Measurements from ENCODE around the gene EEF1B2.

The EEF1B2 gene

DNA sequence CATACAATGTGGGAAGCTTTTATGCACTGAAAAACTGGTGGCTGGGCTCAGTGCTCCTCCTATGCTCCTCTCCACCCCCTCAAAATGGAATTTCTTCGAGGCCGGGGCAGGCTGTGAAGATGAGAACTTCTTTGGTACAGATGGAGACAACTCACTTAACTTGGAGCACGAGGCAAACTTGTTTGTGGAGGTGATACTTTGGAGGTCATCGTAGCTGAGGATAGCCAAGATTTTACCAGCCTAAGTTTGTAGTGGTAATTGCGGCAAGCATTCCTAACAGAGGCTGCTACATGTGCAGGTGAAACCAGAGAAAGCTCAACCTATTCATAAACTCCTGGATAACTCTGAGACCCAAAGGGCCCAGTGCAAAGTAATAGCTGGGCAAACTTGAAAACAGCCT is 14.0 kb upstream of the EEF1B2 start:
- no peak overlapping the region for H3K9ac ChIP-seq (ENCODE audit: low read depth, low read length, poor library complexity, severe bottlenecking)
- H3K79me2 ChIP-seq (ENCODE audit: insufficient read depth, low read length) = no peaks in the 10 kb centered on the region; the same call in 1 of the 2 replicates
- H3F3A ChIP-seq (ENCODE audit: low read depth) = no peaks in the 10 kb centered on the region
- no peak overlapping the region for H2AFZ ChIP-seq (ENCODE audit: low read length)
- no peaks in the 10 kb centered on the region for H3K27me3 ChIP-seq (ENCODE audit: insufficient read depth, low read length, poor library complexity, severe bottlenecking)
- H3K4me2 ChIP-seq (ENCODE audit: low read depth, low read length, poor library complexity, severe bottlenecking) = no peak overlapping the region
- TF ChIP-seq, protein P1, sequence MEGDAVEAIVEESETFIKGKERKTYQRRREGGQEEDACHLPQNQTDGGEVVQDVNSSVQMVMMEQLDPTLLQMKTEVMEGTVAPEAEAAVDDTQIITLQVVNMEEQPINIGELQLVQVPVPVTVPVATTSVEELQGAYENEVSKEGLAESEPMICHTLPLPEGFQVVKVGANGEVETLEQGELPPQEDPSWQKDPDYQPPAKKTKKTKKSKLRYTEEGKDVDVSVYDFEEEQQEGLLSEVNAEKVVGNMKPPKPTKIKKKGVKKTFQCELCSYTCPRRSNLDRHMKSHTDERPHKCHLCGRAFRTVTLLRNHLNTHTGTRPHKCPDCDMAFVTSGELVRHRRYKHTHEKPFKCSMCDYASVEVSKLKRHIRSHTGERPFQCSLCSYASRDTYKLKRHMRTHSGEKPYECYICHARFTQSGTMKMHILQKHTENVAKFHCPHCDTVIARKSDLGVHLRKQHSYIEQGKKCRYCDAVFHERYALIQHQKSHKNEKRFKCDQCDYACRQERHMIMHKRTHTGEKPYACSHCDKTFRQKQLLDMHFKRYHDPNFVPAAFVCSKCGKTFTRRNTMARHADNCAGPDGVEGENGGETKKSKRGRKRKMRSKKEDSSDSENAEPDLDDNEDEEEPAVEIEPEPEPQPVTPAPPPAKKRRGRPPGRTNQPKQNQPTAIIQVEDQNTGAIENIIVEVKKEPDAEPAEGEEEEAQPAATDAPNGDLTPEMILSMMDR (conservative IDR thresholded peaks at IDR 0.05; ENCODE audit: low read length) = no peak
- no peak for TF ChIP-seq EZH2phosphoT487 (IDR thresholded peaks at IDR 0.05; ENCODE audit: borderline replicate concordance)
- H3K4me1 ChIP-seq (ENCODE audit: insufficient read depth, low read length, poor library complexity, severe bottlenecking) = no peaks in the 10 kb centered on the region
- H3K9me3 ChIP-seq (ENCODE audit: insufficient read depth, low read depth, low read length) = no peaks in the 10 kb centered on the region
- H3K4me3 ChIP-seq (ENCODE audit: low read length, poor library complexity, severe bottlenecking) = no peak overlapping the region
- H3K36me3 ChIP-seq (ENCODE audit: insufficient read depth, low read length) = peaks cover 87% of the 10 kb centered on the region
- H3K9me2 ChIP-seq (replicated peaks; ENCODE audit: low read depth, low read length) = no peaks in the 10 kb centered on the region
- no peaks in the 10 kb centered on the region for H4K20me1 ChIP-seq (ENCODE audit: insufficient read depth, low read length, poor library complexity, severe bottlenecking)

DNA sequence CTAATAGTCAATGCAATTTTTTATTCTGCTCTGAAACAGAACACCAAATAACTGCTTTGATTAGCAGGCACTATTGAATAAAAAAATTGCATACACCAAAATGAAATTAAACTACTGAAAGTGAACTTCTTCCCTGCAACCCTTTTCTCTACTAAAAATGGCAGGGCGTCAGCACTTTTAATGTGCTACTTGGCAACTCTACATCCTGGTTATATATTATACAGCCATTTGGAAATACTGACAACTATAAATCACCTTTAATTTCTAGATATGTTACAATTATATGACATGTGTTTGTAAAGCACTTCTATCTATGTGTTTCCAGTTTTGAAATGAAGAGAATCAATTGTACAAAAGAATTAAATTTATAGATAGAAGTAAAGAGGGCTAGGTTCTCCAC is 10.4 kb upstream of the EEF1B2 start:
- Histone ChIP-seq H3K9me3 (ENCODE audit: insufficient read depth, low read depth, low read length) (no peaks in the 10 kb centered on the region), H3K4me1 (ENCODE audit: insufficient read depth, low read length, poor library complexity, severe bottlenecking) (peaks cover 8% of the 10 kb centered on the region), H3K9ac (ENCODE audit: low read depth, low read length, poor library complexity, severe bottlenecking) (no peak overlapping the region), H3K27me3 (ENCODE audit: insufficient read depth, low read length, poor library complexity, severe bottlenecking) (no peaks in the 10 kb centered on the region), H3K36me3 (ENCODE audit: insufficient read depth, low read length) (peaks cover 66% of the 10 kb centered on the region; the same call in 1 of the 2 replicates), H3K79me2 (ENCODE audit: insufficient read depth, low read length) (peaks cover 24% of the 10 kb centered on the region), H3K9me2 (replicated peaks; ENCODE audit: low read depth, low read length) (no peaks in the 10 kb centered on the region), H2AFZ (ENCODE audit: low read length) (no peak overlapping the region), H3K4me2 (ENCODE audit: low read depth, low read length, poor library complexity, severe bottlenecking) (no peak overlapping the region), H3K4me3 (ENCODE audit: low read length, poor library complexity, severe bottlenecking) (no peak overlapping the region), H4K20me1 (ENCODE audit: insufficient read depth, low read length, poor library complexity, severe bottlenecking) (peaks cover 9% of the 10 kb centered on the region), H3F3A (ENCODE audit: low read depth) (no peaks in the 10 kb centered on the region)
- TF ChIP-seq, protein P1 (conservative IDR thresholded peaks at IDR 0.05; ENCODE audit: low read length) = no peak
- TF ChIP-seq EZH2phosphoT487 (IDR thresholded peaks at IDR 0.05; ENCODE audit: borderline replicate concordance) = no peak

DNA sequence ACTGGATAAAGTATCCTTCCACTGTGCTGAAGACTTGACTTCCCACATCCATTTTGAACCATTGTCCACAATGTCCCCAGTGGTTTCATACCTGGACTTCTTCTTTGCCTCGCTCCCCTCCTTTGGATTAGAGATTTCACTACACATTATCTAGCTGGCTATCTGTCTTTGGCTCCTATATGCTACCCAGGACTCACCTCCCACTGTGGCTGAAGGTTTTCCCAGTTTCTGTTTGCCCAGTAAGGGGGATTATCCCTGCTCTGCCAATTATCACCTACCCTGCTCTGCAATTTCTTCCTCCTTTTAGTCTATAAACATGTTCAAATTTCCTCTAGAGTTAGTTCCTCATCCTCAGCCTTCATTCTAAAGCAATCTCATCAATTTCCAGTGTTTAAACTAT is 9.5 kb upstream of the EEF1B2 start:
- no peaks in the 10 kb centered on the region for H3K9me3 ChIP-seq (ENCODE audit: insufficient read depth, low read depth, low read length)
- no peaks in the 10 kb centered on the region for H3K9me2 ChIP-seq (replicated peaks; ENCODE audit: low read depth, low read length)
- H3K79me2 ChIP-seq (ENCODE audit: insufficient read depth, low read length) = peaks cover 30% of the 10 kb centered on the region
- no peak overlapping the region for H2AFZ ChIP-seq (ENCODE audit: low read length)
- H3K9ac ChIP-seq (ENCODE audit: low read depth, low read length, poor library complexity, severe bottlenecking) = no peak overlapping the region
- peaks cover 10% of the 10 kb centered on the region for H3K4me1 ChIP-seq (ENCODE audit: insufficient read depth, low read length, poor library complexity, severe bottlenecking)
- H4K20me1 ChIP-seq (ENCODE audit: insufficient read depth, low read length, poor library complexity, severe bottlenecking) = peaks cover 9% of the 10 kb centered on the region
- H3K27me3 ChIP-seq (ENCODE audit: insufficient read depth, low read length, poor library complexity, severe bottlenecking) = no peaks in the 10 kb centered on the region
- no peak overlapping the region for H3K4me2 ChIP-seq (ENCODE audit: low read depth, low read length, poor library complexity, severe bottlenecking)
- H3K4me3 ChIP-seq (ENCODE audit: low read length, poor library complexity, severe bottlenecking) = no peak overlapping the region
- no peaks in the 10 kb centered on the region for H3F3A ChIP-seq (ENCODE audit: low read depth)
- peaks cover 59% of the 10 kb centered on the region; the same call in 1 of the 2 replicates for H3K36me3 ChIP-seq (ENCODE audit: insufficient read depth, low read length)
- no peak for TF ChIP-seq EZH2phosphoT487 (IDR thresholded peaks at IDR 0.05; ENCODE audit: borderline replicate concordance)
- TF ChIP-seq, protein P1 (conservative IDR thresholded peaks at IDR 0.05; ENCODE audit: low read length) = no peak

All from Loucy (cell line).